DND-41 (cell line): ENCODE measurements around the gene RPL10.

Source experiments
- ATAC-seq: fragments of 200-7000 bp; cut with Tn5 transposase; 3 replicates; pipeline ENCODE4 v1.9.1; 2021; ENCODE audit warnings: low read depth; ENCODE audit not compliant: insufficient read depth
- DNase-seq: peaks from one replicate; pipeline ENCODE4 v3.0.0-alpha.2; 2020
- H2AFZ ChIP-seq: 2 replicates; pipeline ENCODE4 v1.6.0; 2012; ENCODE audit warnings: low read depth, low read length
- H3K27ac ChIP-seq: 2 replicates; pipeline ENCODE4 v1.5.1; 2012; ENCODE audit warnings: low read length, inconsistent platforms
- H3K27me3 ChIP-seq: fragments of 200-600 bp; sonication (generic); 2 replicates; pipeline ENCODE4 v1.6.0; 2012; ENCODE audit warnings: low read length, mild to moderate bottlenecking, inconsistent platforms; ENCODE audit not compliant: insufficient read depth, poor library complexity
- H3K36me3 ChIP-seq: 2 replicates; pipeline ENCODE4 v1.5.1; 2012; ENCODE audit warnings: low read length, inconsistent platforms; ENCODE audit not compliant: insufficient read depth
- H3K4me1 ChIP-seq: 2 replicates; pipeline ENCODE4 v1.5.1; 2012; ENCODE audit warnings: mild to moderate bottlenecking, low read length; ENCODE audit not compliant: insufficient read depth
- H3K4me2 ChIP-seq: 2 replicates; pipeline ENCODE4 v1.6.0; 2012; ENCODE audit warnings: mild to moderate bottlenecking, moderate library complexity, low read length, inconsistent platforms; ENCODE audit not compliant: insufficient read depth
- H3K4me3 ChIP-seq, 2 experiments: fragments of 200-600 bp in 1 of 2; shearing (Covaris generic) in 1 of 2; 2 replicates each; pipeline ENCODE4 v1.5.1; 2012 to 2016; ENCODE audit warnings: inconsistent platforms in 2 of 2, low read length in 2 of 2, mild to moderate bottlenecking in 2 of 2, low read depth in 1 of 2, moderate library complexity in 1 of 2
- H3K79me2 ChIP-seq: 2 replicates; pipeline ENCODE4 v1.6.0; 2012; ENCODE audit warnings: low read length, inconsistent platforms; ENCODE audit not compliant: insufficient read depth
- H3K9ac ChIP-seq: 2 replicates; pipeline ENCODE4 v1.6.0; 2012; ENCODE audit warnings: low read depth, mild to moderate bottlenecking, inconsistent platforms, low read length, moderate library complexity
- H3K9me3 ChIP-seq: 2 replicates; pipeline ENCODE4 v1.5.1; 2012; ENCODE audit warnings: low read length, moderate library complexity, mild to moderate bottlenecking, inconsistent platforms; ENCODE audit not compliant: insufficient read depth, severe bottlenecking
- H4K20me1 ChIP-seq: 2 replicates; pipeline ENCODE4 v1.6.0; 2012; ENCODE audit warnings: low read length; ENCODE audit not compliant: insufficient read depth
- CTCF ChIP-seq: IDR thresholded peaks from 2 replicates; pipeline ENCODE4 v1.5.1; 2012; ENCODE audit warnings: borderline replicate concordance, low read length, moderate library complexity, mild to moderate bottlenecking; ENCODE audit not compliant: poor library complexity, severe bottlenecking; ENCODE audit errors: extremely low read depth
- EZH2 ChIP-seq: IDR thresholded peaks from 3 replicates; pipeline ENCODE4 v1.6.1; 2012; ENCODE audit warnings: borderline replicate concordance, low read depth, mild to moderate bottlenecking, moderate library complexity, low read length, inconsistent platforms; ENCODE audit not compliant: severe bottlenecking

Gene RPL10

GRCh38 chrX:154374313-154375155 lies 23.6 kb upstream of the RPL10 start, which contains the start of gene FLNA:
Gene FLNA, minus strand, starts transcription at chrX:154374634. Its CDS starts 3,389 bp downstream, at chrX:154371245.
- H3K4me1 ChIP-seq = peaks cover 41% of the 10 kb centered on the region
- ATAC-seq (no peak), DNase-seq (no peak)

GRCh38 chrX:154375156-154375504 lies 23.0 kb upstream of the RPL10 start:
- no peak for ATAC-seq
- no peak overlapping the region for H2AFZ ChIP-seq
- no peak overlapping the region for H3K4me2 ChIP-seq
- DNase-seq = no peak
- H3K4me3 ChIP-seq = no peak overlapping the region
- H3K36me3 ChIP-seq = peaks cover 4% of the 10 kb centered on the region; the same call in 1 of the 2 replicates
- peaks cover 23% of the 10 kb centered on the region for H3K79me2 ChIP-seq
- peaks cover 4% of the 10 kb centered on the region for H3K27me3 ChIP-seq
- no peak overlapping the region for H3K27ac ChIP-seq
- peaks cover 16% of the 10 kb centered on the region for H4K20me1 ChIP-seq
- no peak overlapping the region for H3K9ac ChIP-seq
- H3K4me1 ChIP-seq = peaks cover 41% of the 10 kb centered on the region
- no peaks in the 10 kb centered on the region for H3K9me3 ChIP-seq
- TF ChIP-seq CTCF (no peak), EZH2 (no peak)

More at GRCh38 chrX:154374313-154375155, 23.6 kb upstream of the RPL10 start, which contains the start of gene FLNA:
- no peak within 1 kb of the TSS for H2AFZ ChIP-seq
- no peak within 1 kb of the TSS for H3K4me2 ChIP-seq
- no peak for TF ChIP-seq CTCF
- TF ChIP-seq EZH2 = no peak
- peaks cover 4% of the 10 kb centered on the region for H3K27me3 ChIP-seq
- H3K9me3 ChIP-seq = no peaks in the 10 kb centered on the region
- H3K9ac ChIP-seq = no peak within 1 kb of the TSS
- peaks cover 23% of the 10 kb centered on the region for H3K79me2 ChIP-seq
- H3K4me3 ChIP-seq = no peak within 1 kb of the TSS
- H3K36me3 ChIP-seq = peaks cover 7% of the 10 kb centered on the region; the same call in 1 of the 2 replicates
- no peak within 1 kb of the TSS for H3K27ac ChIP-seq
- peaks cover 17% of the 10 kb centered on the region; the same call in 1 of the 2 replicates for H4K20me1 ChIP-seq

GRCh38 chrX:154376774-154377173 lies 21.4 kb upstream of the RPL10 start:
- peaks cover 19% of the 10 kb centered on the region for H4K20me1 ChIP-seq
- peak overlapping the region; percentile 94 for H3K9ac ChIP-seq
- peaks cover 22% of the 10 kb centered on the region for H3K79me2 ChIP-seq
- H3K4me3 ChIP-seq = no peak overlapping the region
- peaks cover 4% of the 10 kb centered on the region for H3K27me3 ChIP-seq
- no peak overlapping the region for H2AFZ ChIP-seq
- 0 out of 2 replicates have a peak overlapping the region, but pooled peaks have one; percentile 86 for H3K4me2 ChIP-seq
- peaks cover 18% of the 10 kb centered on the region; the same call in 1 of the 2 replicates for H3K36me3 ChIP-seq
- DNase-seq = no peak
- peaks cover 44% of the 10 kb centered on the region for H3K4me1 ChIP-seq
- no peak for TF ChIP-seq CTCF
- no peak for TF ChIP-seq EZH2
- no peak overlapping the region for H3K27ac ChIP-seq
- ATAC-seq = no peak
- no peaks in the 10 kb centered on the region for H3K9me3 ChIP-seq
